Measurements from ENCODE around the gene MGMT. TPM values are rescaled to one million over a fixed set of nuclear protein-coding genes. Genes with fewer than 3 reads are reported as not detected.

The MGMT gene
- total RNA-seq, 1 donor from 2014 or later, result 13.6 TPM

DNA sequence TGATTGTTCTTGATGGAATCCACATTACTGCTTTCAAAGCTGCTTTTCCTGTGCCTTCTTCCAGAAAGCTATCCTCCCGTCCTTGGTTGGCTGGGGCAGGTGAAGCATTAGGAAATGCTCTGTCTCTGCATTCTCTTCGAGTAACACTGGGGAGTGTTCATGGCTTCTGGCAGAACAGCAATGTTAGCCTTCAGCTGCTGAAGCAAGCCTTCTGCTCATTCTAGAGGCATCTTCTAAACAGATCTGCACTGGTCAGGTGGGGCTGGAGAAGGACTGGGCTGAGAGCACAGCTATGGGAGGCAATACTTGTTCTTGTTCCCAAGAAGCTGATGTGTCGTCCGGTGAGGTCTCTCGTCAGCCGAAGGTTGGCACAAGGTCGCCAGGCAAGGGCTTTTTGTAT lies 80.6 kb downstream of the MGMT start:
- no peaks in the 10 kb centered on the region for H3K9me3 Mint-ChIP-seq (ENCODE audit: low read depth)
- H3K27ac Mint-ChIP-seq, result no peak overlapping the region
- no peaks in the 10 kb centered on the region for H3K4me1 Mint-ChIP-seq (ENCODE audit: low read depth)
- no peak for TF ChIP-seq CTCF (IDR thresholded peaks at IDR 0.05; ENCODE audit: unreplicated experiment)
- no peak for DNase-seq (ENCODE audit: low spot score, unreplicated experiment)
- H3K36me3 Mint-ChIP-seq (ENCODE audit: insufficient read depth), result no peaks in the 10 kb centered on the region
- H3K27me3 Mint-ChIP-seq, result peaks cover 6% of the 10 kb centered on the region
- no peak overlapping the region for H3K4me3 Mint-ChIP-seq (ENCODE audit: low read depth)

DNA sequence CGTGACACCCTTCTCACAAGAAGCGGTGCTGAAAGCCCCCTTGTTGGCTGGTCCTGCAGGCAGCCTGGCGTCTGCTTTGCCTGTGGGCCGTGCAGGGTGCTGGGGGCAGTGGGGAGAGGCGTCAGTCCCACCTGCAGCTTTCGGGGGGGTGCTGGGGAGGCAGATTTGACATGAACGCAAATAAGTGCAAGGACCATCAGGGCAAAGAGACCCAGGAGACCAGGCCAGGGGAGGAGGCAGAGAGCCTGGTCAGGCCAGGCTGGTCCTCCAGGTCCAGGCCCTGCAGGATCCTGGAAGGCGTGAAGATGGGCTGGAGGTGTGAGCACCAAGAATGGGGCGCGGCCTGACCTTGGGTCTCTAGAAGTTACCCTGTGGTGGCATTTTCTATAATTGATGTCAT lies 81.6 kb downstream of the MGMT start:
- no peak for TF ChIP-seq CTCF (IDR thresholded peaks at IDR 0.05; ENCODE audit: unreplicated experiment)
- peaks cover 6% of the 10 kb centered on the region for H3K27me3 Mint-ChIP-seq
- H3K9me3 Mint-ChIP-seq (ENCODE audit: low read depth), result no peaks in the 10 kb centered on the region
- H3K4me1 Mint-ChIP-seq (ENCODE audit: low read depth), result no peaks in the 10 kb centered on the region
- H3K4me3 Mint-ChIP-seq (ENCODE audit: low read depth), result no peak overlapping the region
- DNase-seq (ENCODE audit: low spot score, unreplicated experiment), result no peak
- no peak overlapping the region for H3K27ac Mint-ChIP-seq
- H3K36me3 Mint-ChIP-seq (ENCODE audit: insufficient read depth), result no peaks in the 10 kb centered on the region

- Mint-ChIP-seq H3K4me3 (ENCODE audit: low read depth) (no peak overlapping the region), H3K4me1 (ENCODE audit: low read depth) (no peaks in the 10 kb centered on the region), H3K27me3 (peaks cover 4% of the 10 kb centered on the region), H3K27ac (no peak overlapping the region), H3K9me3 (ENCODE audit: low read depth) (no peaks in the 10 kb centered on the region), H3K36me3 (ENCODE audit: insufficient read depth) (no peaks in the 10 kb centered on the region)
- no peak for DNase-seq (ENCODE audit: low spot score, unreplicated experiment)
- no peak for TF ChIP-seq CTCF (IDR thresholded peaks at IDR 0.05; ENCODE audit: unreplicated experiment)
Observed at GRCh38 chr10:129550076-129550475, 83.0 kb downstream of the MGMT start.

GRCh38 chr10:129550658-129551057 lies 83.6 kb downstream of the MGMT start:
- H3K4me1 Mint-ChIP-seq (ENCODE audit: low read depth), result no peaks in the 10 kb centered on the region
- H3K4me3 Mint-ChIP-seq (ENCODE audit: low read depth), result no peak overlapping the region
- no peaks in the 10 kb centered on the region for H3K9me3 Mint-ChIP-seq (ENCODE audit: low read depth)
- H3K27ac Mint-ChIP-seq, result no peak overlapping the region
- TF ChIP-seq CTCF (IDR thresholded peaks at IDR 0.05; ENCODE audit: unreplicated experiment), result no peak
- peaks cover 4% of the 10 kb centered on the region for H3K27me3 Mint-ChIP-seq
- DNase-seq (ENCODE audit: low spot score, unreplicated experiment), result no peak
- H3K36me3 Mint-ChIP-seq (ENCODE audit: insufficient read depth), result no peaks in the 10 kb centered on the region

DNA sequence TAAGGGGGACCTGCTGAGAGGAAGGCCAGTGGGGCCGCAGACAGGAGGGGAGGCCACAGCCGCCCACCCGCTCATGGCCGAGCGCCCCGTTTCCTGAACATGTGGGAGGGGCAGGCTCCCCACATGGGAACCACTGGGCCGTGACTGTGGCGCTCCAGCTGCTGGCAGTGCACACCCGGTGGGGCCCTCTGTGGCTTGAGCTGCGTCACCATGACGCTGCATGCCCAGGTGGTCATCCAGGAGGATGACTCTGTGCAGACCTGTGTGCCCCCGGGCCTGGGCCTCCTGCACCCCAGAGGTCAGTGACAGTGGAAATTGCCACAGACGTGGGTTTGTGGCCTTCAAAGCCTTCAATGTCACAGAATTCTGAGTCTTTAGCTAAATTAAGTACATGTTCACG lies 85.1 kb downstream of the MGMT start:
- Mint-ChIP-seq H3K27ac (no peak overlapping the region), H3K27me3 (peaks cover 3% of the 10 kb centered on the region), H3K9me3 (ENCODE audit: low read depth) (no peaks in the 10 kb centered on the region), H3K36me3 (ENCODE audit: insufficient read depth) (no peaks in the 10 kb centered on the region), H3K4me3 (ENCODE audit: low read depth) (no peak overlapping the region), H3K4me1 (ENCODE audit: low read depth) (no peaks in the 10 kb centered on the region)
- no peak for DNase-seq (ENCODE audit: low spot score, unreplicated experiment)
- TF ChIP-seq CTCF (IDR thresholded peaks at IDR 0.05; ENCODE audit: unreplicated experiment), result no peak

Measured in progenitor cell of endocrine pancreas (in vitro differentiated cells).